LNCaP clone FGC (cell line): ENCODE results near the gene PTPRT.
A peak's percentile ranks its signal among the peaks of the same experiment; 100 is the strongest.

Source experiments
- DNase-seq: peaks from one replicate; pipeline ENCODE4 v3.0.0-alpha.2; 2011; ENCODE audit warnings: low read depth
- H3K4me3 ChIP-seq: 2 replicates; pipeline ENCODE4 v1.5.1; 2011; ENCODE audit warnings: mild to moderate bottlenecking, low read depth, low read length, control low read depth
- TF ChIP-seq, protein P1 (sequence below): IDR thresholded peaks from 2 replicates; pipeline ENCODE4 v1.5.1; 2012; ENCODE audit warnings: mild to moderate bottlenecking; ENCODE audit not compliant: control insufficient read depth, insufficient read depth; ENCODE audit errors: extremely low read depth

PTPRT gene

GRCh38 chr20:42270539-42270938 lies 919.2 kb downstream of the PTPRT start:
- no peak for DNase-seq
- TF ChIP-seq, protein P1, sequence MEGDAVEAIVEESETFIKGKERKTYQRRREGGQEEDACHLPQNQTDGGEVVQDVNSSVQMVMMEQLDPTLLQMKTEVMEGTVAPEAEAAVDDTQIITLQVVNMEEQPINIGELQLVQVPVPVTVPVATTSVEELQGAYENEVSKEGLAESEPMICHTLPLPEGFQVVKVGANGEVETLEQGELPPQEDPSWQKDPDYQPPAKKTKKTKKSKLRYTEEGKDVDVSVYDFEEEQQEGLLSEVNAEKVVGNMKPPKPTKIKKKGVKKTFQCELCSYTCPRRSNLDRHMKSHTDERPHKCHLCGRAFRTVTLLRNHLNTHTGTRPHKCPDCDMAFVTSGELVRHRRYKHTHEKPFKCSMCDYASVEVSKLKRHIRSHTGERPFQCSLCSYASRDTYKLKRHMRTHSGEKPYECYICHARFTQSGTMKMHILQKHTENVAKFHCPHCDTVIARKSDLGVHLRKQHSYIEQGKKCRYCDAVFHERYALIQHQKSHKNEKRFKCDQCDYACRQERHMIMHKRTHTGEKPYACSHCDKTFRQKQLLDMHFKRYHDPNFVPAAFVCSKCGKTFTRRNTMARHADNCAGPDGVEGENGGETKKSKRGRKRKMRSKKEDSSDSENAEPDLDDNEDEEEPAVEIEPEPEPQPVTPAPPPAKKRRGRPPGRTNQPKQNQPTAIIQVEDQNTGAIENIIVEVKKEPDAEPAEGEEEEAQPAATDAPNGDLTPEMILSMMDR: no peak
- H3K4me3 ChIP-seq: no peak overlapping the region

GRCh38 chr20:42267793-42268384 lies 921.8 kb downstream of the PTPRT start:
- H3K4me3 ChIP-seq: no peak overlapping the region
- TF ChIP-seq, protein P1: peak; percentile 11; the same call in 1 of the 2 replicates
- no peak for DNase-seq

DNA sequence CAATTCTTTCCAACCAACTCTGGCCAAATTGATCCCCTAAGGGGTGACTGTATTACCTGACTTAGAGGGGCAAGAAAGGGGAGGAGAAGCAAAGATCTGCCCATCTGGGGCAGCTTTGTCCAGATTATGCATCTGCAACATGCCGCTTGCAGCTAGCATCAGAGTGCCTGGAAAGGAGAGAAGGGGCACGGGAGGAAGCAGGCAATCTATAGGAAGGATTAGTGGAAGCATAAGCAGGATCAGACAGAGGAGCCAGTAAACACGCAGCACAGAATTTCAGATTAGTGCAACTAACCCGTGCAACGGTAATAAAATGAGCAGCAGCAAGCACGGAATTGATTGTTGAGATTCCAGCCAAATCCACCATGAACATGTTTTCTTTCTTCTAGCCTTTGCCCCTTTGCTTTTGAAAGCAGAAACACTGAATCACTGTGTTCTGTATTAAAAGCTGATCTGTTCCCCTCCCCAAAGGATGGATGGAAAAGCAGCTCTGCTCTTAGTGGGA lies 927.9 kb downstream of the PTPRT start:
- TF ChIP-seq, protein P1: no peak
- no peak overlapping the region for H3K4me3 ChIP-seq
- DNase-seq: no peak

GRCh38 chr20:42260184-42260583 lies 929.5 kb downstream of the PTPRT start:
- H3K4me3 ChIP-seq: no peak overlapping the region
- DNase-seq: no peak
- TF ChIP-seq, protein P1: no peak

DNA sequence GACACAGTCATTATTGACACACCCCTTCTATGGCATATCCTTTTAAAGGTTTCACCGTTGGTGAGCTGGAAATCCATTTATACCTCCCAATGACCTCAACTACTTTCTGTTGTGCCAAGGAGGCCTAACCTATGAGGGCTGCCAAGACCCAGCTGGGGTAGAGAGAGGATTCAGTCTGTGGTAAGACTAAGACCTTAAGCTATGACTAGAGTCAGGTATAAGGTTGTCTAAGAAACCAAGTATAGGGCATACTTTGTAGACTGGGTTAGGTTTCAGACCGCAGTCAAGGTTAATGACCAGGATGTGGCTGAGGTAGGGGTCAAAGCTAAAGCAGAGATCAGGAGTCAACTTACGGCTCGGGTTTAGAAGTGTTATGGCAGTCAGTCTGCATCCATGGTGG lies 930.3 kb downstream of the PTPRT start:
- TF ChIP-seq, protein P1: no peak
- H3K4me3 ChIP-seq: no peak overlapping the region
- no peak for DNase-seq

DNA sequence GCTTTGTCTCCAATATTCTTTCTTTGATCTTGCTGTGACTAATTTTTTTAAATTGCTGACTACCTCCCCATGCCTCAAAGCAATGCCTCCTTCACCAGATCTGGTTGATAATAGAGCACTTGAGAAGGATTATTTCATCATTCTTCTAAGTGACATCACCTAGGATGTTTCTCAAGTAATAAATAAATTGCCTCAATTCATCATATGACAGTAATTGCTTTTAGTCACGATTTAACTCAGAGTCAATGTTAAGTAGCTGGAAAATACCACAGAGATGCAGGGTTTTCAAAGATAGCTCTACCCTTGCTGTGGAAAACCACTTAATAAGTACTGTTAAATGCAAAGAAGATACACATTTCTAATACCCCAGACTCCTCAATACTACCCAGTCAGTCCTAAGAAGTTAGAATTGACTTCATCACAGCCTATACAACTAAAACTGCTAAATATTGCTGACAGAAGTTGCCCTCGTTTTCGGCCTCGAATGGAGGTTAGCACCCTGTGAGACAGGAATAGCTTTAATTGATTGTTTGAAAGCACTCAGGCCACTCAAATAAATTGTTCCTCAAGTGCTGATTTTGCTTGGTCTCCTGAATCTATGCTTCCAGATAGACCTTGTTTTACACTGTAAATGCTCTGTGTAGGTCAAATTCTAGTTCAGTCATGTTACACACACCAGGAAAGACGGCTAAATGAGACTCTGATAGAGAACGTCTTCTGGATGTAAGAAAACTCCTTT lies 931.0 kb downstream of the PTPRT start:
- H3K4me3 ChIP-seq: no peak overlapping the region
- TF ChIP-seq, protein P1: no peak
- no peak for DNase-seq
